Measurements from ENCODE around the gene SLC30A3.

SLC30A3 gene

DNA sequence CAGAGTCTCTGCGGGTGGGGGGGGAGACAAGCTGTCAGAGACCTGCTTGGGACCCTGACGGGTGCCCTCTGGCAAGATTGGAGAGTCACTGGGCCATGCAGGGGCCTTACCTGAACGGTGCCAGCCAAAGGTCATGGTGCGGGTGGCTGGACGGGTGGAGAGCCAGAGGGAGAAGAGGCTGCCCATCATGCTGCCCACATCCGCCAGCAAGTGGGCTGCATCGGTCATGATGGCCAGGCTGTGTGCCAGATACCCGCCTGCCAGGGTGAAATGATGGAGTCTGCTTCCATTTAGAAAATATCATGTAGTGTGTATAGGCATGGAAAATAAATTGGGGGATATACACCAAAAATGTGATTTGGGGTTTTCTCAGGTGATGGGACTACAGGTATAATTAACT is 4.8 kb downstream of the SLC30A3 start:
- DNase-seq (ENCODE audit: low read depth) = no peak

DNA sequence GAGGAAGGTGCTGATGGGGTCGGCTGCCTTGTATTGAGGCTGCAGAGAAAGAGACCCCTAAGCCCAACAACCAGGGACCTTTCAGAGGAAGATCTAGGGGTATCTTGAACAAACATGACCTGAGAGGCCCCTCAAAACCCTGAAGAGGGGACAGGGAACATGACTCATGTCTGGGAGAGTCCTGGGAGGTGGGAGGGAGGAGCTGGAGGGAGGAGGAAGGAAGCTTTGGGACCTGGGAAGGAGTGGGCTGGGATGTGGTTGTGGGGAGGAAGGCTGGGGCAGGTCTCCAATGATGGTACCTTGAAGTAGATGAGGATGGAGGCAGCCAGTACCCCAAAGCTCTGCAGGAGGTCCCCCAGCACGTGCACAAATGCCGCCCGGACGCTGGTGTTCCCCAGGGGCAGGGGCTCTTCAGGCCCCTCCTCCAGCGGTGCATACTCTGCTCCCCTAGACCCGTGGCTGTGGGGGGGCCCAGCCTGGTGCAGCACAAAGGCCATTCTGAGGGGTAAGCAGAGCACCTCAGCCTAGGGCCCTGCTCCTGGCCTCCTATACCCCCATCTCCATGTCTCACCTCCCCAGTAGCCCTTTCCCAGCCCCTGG is 5.9 kb downstream of the SLC30A3 start:
- no peak for DNase-seq (ENCODE audit: low read depth)

DNA sequence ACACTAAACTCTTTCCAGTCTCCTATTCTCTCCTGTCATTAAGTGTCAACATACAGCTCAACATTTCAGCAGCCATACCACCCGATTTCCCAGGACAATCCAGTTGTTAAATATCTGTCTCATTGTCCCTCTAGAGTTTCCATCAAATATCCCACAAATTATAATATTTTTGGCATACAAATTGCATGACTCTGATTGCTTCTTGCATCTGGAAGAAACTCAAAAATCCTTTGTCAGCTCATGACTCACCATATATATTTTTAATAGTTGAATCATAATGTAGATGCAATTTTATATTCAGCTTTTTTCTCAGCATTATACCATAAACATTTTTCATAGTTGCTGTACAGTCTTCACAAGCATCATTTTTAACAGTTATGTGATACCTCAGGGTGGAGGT is 7.2 kb downstream of the SLC30A3 start:
- DNase-seq (ENCODE audit: low read depth) = no peak

DNA sequence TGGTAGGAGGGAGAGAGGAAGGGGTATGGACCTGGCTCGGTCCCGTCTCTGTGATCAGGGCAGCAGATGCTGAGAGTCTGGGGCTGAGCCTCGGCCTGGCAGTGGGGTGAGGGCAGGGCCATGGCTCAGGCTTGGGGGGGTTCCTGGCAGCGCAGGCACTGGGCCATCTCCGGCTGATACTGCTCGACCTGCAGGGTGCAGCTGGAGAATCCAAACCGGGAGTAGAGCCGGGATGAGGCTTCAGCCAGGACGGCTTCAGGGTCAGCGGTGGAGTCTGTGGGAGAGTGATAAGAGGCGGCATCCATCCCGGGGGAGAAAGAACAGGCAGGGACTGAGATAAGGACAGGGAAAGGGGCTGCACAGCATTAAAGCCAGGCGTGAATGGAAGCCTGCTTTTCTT is 7.7 kb downstream of the SLC30A3 start:
- DNase-seq (ENCODE audit: low read depth) = no peak

DNA sequence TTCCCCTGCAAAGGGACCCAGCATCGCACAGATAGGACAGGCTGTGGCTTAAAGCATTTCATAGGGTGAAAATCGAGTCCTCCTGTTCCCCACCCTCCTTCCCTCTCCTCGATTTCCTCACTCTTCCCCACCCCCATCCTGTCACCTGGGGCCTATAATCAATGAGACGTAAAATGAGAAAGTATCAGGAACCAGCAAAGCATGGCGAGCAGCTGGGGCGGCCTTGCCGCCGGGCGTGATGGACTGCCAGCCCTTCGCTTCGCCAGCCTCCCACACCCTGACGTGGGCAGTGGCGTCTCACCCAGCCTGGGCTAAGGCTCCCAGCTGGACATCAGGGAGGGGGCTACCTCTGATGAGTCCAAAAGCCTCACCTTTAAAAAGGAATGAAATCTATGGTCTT is 11.1 kb downstream of the SLC30A3 start:
- DNase-seq (ENCODE audit: low read depth) = no peak

DNA sequence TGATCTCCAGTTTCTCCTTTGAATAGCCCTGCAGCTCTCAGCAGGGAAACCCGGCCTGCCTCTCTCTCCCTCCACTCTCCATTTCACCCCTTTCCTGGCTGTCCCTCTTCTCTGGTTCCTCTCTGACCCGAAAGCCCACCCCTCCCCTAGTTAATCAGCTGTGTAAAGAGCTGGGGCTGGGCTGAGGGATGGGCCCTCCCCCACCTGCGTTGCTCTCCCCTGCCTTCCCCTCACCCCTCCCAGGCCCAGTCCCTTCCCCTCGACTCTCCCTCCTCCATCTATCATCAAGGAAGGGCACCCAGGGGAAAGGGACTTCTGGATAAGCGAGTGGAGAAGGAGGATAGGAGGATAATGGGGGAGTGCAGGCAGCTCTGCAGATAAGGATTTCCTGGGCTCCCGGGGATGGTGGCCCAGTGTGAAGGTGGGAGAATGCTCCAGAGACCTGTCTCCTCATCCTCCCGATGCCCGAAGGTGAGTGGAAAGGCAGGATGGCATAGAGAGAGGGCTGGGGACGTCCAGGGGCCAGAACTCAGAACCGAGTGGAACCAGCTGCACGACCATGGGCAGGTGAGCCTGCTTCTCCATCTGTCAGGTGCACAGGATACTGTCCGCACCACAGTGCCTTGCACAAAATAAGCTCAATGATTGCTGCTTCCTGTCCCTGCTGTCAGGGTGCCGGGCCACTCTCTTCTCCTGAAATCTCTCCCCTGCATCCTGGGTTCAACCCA is 12.0 kb downstream of the SLC30A3 start:
- DNase-seq (ENCODE audit: low read depth) = no peak

DNA sequence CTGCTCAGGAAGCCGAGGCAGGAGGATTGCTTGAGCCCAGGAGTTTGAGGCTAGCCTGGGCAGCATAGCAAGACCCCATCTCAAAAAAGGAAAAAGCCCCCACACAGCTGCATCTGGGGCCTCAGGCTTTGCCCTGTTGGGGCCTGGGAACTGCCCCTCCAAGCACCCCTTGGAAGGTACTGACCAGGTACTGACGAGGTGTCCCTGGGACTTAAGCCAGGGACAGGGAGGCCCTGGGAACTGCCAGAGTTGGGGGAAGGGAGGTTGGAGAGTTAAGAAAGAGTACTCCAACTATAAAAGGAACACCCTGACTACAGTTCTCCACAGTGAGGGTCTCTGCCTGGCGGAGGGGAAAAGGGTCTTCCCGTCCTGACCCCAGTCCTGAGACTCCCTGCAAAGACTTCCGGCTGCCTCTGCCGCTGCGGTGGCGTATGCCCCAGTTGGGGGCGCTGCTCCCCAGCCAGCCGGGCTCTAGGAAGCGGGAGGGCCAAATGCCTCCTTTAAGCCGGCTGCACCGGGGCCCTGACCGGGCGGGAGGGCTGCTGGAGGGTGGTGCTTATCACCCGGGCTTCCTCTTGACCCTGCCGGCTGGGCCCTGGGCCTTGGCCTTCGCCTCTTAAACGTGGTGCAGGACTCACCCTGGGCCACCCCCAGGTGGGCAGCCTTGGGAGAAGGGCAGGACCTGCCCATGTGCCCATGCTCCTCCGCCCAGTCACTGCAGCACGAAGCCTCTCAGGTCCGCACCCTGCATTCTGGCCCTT is 12.8 kb downstream of the SLC30A3 start:
- peak; percentile 28 for DNase-seq (ENCODE audit: low read depth)

DNA sequence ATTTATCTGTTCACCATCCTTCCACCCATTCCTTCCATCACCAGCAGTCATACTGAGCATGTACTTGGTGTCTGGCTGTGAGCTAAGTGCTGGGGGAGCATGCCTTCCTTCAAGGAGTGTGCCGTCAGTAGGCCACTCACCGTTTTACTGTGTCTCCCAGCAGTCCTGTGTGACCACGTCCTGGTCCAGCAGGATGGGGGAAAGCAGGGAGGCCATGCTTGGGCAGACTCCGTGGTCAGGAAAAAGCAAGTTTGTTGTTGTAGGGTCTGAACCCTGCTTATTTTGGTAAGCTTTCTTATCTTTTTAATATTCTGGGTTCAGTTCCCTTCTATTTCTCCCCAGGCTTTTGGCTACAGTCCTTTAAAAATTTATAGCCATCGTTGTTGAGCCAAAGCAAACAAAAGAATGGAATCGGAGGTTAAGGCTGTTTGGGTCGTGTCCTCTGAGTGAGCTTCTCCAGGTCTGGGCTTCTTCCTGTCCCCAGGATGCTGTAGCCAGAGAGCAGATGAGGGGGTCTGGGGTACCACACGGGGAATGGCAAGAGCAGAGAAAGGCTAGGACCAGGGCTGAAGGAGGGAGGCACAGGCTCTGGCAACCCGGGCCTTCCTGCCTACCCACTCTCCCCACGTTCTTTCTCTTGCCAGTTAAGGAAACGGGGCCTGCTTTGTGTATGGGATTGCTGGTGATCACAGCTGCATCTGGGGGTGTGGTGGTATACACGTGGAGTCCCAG is 13.5 kb downstream of the SLC30A3 start:
- DNase-seq (ENCODE audit: low read depth) = no peak

DNA sequence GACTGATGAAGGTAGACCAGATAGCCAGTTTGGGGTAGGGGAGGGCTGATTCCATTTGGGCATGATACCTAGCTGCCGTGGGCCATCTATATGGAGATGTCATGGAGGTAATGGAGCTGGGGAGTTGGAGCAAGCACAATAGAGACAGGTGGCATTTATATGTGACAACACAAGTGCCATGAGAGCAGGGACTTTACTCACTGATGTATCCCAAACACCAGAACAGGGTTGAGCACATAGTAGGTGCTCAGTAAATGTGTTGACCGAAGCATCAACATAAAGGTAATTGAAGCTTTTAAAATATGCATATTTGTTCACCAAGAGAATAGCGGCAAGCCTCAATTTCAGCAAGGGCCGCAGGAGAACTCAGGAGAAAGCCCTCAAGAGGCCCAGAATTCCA is 15.0 kb downstream of the SLC30A3 start:
- DNase-seq (ENCODE audit: low read depth) = no peak

DNA sequence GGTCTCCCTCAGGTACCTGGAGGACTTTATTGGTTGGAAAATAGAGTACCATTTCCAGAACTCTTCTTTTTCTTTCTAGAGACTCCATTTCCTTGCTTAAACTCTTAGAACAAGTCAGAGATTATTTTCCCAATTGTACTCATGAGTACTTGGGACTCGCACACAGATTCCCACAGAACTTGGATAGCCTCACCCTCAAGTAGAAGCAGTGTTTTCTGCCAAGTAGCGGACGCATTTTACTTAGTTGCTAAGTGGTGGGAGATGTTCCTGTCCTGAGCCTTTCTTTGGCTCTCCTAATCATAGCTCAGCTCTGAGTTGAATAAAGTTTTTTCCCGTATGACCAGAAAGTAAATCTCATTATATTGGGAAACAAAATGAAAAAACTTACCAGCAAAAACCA is 17.2 kb downstream of the SLC30A3 start:
- no peak for DNase-seq (ENCODE audit: low read depth)

DNA sequence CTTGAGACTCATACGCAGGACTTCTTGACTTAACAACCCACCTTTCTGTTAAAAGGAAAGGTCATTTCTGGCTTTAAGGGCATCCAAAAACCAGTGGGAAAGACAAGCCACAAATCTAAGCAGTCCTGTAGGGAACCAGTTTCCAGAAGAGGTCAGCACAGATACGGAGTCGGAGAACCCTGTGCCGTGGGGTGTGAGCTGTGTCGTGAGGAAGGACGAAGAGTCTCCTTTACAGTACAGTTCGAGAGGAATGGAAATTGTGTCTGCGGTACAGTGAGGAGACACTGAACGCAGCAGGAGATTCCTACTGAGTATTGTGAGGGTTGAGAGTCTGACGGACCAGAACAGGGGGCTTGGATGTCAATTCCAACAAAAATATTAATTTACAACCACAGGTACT is 17.7 kb downstream of the SLC30A3 start:
- DNase-seq (ENCODE audit: low read depth) = no peak

DNA sequence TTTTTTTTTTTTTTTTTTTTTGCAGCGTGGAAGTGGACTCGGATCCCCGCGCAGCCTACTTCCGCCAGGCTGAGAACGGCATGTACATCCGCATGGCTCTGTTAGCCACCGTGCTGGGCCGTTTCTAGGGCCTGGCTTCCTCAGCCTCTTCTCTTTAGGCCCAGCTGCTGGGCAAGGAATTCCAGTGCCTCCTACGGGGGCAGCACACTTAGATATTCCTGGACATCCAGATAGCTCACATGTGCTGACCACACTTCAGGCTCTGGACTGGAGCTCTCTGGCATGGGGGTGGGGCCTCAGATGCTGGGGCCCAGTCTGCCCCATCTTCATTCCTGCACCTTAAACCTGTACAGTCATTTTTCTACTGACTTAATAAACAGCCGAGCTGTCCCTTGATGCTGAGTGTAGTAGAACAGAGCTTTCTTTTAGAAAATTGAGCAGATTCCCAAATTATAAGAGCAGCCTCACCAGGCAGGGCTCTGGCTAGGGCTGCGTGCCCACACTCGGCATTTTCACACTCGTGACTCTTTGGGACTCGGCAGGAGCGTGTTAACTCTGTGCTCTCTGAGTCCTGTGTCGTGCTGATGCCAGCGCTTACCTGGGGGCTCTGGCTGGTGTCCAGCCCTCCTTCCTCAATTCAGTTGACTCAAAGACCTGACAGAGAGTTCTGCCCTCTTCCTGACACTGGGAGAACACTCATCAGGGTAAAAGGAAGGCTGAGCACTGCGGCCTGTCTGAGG is 19.3 kb downstream of the SLC30A3 start:
- no peak for DNase-seq (ENCODE audit: low read depth)

DNA sequence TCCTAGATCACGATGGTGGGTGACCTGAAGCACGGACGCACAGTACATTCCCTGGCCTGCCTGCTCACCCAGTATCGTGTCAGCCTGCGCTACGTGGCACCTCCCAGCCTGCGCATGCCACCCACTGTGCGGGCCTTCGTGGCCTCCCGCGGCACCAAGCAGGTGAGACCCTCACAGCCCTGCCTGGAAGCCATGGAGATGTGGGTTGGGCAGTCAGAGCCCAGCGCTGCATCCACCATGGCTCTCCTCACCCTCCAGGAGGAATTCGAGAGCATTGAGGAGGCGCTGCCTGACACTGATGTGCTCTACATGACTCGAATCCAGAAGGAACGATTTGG is 20.3 kb downstream of the SLC30A3 start:
- DNase-seq (ENCODE audit: low read depth) = no peak

DNA sequence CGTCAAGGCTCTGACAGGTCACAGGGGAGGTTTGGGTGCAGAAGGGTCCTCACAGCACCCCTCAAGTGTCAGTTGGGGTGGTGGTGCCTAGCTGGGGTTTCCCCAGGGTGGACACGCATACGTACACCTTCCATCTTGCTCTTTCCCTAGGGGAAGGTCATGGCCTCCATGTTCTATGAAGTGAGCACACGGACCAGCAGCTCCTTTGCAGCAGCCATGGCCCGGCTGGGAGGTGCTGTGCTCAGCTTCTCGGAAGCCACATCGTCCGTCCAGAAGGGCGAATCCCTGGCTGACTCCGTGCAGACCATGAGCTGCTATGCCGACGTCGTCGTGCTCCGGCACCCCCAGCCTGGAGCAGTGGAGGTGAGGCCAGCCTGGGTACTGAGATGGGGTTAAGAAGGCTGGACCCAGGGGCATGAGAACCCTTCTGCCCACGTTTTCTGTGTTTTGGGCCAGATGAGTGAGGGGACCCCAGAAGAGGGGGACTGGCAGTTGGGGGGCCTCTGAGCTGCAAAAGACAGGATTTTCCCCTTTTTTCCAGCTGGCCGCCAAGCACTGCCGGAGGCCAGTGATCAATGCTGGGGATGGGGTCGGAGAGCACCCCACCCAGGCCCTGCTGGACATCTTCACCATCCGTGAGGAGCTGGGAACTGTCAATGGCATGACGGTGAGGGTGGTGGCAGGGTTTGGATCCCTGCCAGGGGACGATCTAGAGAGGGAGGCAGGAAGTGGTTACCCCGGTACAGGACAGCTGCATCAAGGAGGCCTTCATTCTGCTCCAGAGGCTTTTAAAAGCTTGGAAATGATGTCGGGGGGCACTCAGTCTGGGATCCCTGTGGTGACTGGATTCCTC is 20.9 kb downstream of the SLC30A3 start:
- DNase-seq (ENCODE audit: low read depth) = no peak

DNA sequence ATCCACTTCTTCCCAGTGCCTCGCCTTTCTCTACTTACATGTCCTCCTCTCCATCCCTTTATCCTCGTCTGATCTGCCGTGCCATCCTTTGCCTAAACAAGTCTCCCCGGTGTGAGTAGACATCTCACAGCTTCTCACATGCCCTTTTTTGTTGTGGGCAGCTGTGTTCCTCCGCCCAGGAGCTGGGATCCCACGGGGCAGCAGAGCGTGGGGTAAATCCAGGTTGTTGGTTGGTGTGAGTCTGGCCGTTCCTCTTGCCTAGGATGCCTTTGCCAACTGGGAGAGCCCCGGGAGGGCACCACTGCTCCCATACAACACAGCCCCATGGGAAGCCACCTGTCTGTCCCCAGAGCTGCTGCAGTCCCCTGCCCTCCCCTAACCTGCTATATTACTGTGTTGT is 22.4 kb downstream of the SLC30A3 start:
- no peak for DNase-seq (ENCODE audit: low read depth)

DNA sequence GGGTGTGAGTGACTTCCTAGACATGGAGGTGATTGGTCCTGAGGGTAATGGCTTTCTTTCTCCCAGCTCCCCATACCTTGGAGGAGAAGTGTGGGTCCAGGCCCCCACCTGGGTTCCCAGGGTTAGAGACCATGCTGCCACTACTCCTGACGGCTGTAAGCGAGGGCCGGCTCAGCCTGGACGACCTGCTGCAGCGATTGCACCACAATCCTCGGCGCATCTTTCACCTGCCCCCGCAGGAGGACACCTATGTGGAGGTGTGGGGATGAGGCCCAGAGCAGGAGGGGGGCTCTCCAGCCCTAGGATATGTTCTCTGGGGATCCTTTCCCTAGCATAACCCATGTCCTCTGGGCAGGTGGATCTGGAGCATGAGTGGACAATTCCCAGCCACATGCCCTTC is 23.9 kb downstream of the SLC30A3 start:
- no peak for DNase-seq (ENCODE audit: low read depth)

DNA sequence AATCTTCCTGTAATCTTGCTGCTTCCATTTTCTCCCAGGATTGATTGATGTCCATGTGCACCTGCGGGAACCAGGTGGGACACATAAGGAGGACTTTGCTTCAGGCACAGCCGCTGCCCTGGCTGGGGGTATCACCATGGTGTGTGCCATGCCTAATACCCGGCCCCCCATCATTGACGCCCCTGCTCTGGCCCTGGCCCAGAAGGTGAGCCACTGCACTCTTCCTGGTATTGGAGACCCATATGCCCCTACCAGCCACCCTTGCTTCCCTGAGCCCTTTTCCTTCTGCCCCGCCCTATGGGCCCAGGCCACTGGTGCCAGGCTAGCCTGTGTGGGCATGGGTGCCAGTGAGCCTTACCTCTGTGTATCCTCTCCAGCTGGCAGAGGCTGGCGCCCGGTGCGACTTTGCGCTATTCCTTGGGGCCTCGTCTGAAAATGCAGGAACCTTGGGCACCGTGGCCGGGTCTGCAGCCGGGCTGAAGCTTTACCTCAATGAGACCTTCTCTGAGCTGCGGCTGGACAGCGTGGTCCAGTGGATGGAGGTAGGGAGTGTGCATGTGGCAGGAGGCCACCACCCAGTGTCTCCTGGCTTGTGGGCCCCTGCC is 25.4 kb downstream of the SLC30A3 start:
- DNase-seq (ENCODE audit: low read depth) = no peak

DNA sequence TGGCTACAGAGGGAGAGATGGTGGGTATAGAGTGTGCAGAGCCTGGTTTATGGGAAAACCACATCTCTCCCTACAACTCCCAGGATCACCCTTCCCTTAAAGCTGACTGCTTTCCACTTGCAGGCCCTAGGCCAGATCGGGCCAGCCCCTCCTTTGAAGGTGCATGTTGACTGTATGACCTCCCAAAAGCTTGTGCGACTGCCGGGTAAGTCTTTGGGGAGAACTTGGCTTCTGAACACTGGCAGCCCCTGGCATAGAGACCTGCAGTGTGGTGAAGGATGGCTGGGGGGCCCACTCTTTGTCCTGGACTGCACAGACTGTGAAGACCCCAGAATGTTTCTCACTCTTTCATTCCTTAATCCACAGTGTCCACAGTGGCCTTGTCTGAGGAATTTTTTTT is 26.2 kb downstream of the SLC30A3 start:
- DNase-seq (ENCODE audit: low read depth) = no peak

DNA sequence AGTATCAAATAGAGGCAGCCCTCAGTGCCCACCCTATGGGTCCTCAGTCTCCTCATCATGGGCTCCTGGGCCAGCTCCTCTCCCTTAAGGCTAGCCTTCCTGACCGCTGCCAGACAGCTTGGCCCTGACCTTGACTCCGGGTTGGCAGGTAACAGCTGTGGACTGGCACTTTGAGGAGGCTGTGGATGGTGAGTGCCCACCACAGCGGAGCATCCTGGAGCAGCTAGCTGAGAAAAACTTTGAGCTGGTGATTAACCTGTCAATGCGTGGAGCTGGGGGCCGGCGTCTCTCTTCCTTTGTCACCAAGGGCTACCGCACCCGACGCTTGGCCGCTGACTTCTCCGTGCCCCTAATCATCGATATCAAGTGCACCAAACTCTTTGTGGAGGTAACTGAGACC is 26.7 kb downstream of the SLC30A3 start:
- no peak for DNase-seq (ENCODE audit: low read depth)

DNA sequence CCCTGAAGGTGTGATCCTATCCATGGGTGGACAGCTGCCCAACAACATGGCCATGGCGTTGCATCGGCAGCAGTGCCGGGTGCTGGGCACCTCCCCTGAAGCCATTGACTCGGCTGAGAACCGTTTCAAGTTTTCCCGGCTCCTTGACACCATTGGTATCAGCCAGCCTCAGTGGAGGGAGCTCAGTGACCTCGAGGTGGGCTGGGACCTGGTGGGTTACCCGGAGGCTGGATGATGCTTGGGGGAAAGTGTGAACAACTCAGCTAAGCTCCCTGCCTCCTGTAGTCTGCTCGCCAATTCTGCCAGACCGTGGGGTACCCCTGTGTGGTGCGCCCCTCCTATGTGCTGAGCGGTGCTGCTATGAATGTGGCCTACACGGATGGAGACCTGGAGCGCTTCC is 29.5 kb downstream of the SLC30A3 start:
- DNase-seq (ENCODE audit: low read depth) = no peak

DNA sequence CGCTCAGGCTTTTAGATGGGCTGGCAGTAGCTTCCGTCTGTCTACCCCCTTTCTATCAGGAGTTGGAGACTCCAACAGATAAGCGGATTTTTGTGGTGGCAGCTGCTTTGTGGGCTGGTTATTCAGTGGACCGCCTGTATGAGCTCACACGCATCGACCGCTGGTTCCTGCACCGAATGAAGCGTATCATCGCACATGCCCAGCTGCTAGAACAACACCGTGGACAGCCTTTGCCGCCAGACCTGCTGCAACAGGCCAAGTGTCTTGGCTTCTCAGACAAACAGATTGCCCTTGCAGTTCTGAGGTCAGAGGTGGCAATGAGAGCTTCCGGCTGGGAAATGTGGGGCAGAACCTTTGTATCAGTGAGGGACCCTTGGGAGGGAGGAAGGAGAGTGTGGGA is 30.9 kb downstream of the SLC30A3 start:
- no peak for DNase-seq (ENCODE audit: low read depth)
